HUES48 (cell line): ENCODE results near the gene MORN5.

Experiments
- H3K27ac ChIP-seq: one replicate; pipeline ENCODE4 v1.7.0; 2013; ENCODE audit warnings: low read depth, low read length, inconsistent platforms
- H3K27me3 ChIP-seq: 2 replicates; pipeline ENCODE4 v1.6.1; 2013; ENCODE audit warnings: mild to moderate bottlenecking, low read length; ENCODE audit not compliant: control insufficient read depth, insufficient read depth
- H3K36me3 ChIP-seq: 2 replicates; pipeline ENCODE4 v1.6.1; 2013; ENCODE audit warnings: low read length; ENCODE audit not compliant: control insufficient read depth, insufficient read depth
- H3K4me1 ChIP-seq: 2 replicates; pipeline ENCODE4 v1.6.1; 2013; ENCODE audit warnings: mild to moderate bottlenecking, low read length; ENCODE audit not compliant: control insufficient read depth, insufficient read depth
- H3K4me3 ChIP-seq: 2 replicates; pipeline ENCODE4 v1.5.1; 2013; ENCODE audit warnings: mild to moderate bottlenecking, low read depth, low read length
- H3K9ac ChIP-seq: 2 replicates; pipeline ENCODE4 v1.6.1; 2013; ENCODE audit warnings: mild to moderate bottlenecking, low read depth, low read length, moderate library complexity
- H3K9me3 ChIP-seq: 2 replicates; pipeline ENCODE4 v1.6.1; 2013; ENCODE audit warnings: low read length; ENCODE audit not compliant: control insufficient read depth, insufficient read depth

Gene MORN5

GRCh38 chr9:122193651-122194050 lies 33.9 kb downstream of the MORN5 start:
- no peak overlapping the region for H3K9ac ChIP-seq
- H3K36me3 ChIP-seq: no peaks in the 10 kb centered on the region
- H3K4me1 ChIP-seq: peaks cover 13% of the 10 kb centered on the region
- H3K9me3 ChIP-seq: no peaks in the 10 kb centered on the region
- no peak overlapping the region for H3K27ac ChIP-seq
- no peaks in the 10 kb centered on the region for H3K27me3 ChIP-seq
- no peak overlapping the region for H3K4me3 ChIP-seq

- Histone ChIP-seq H3K36me3 (no peaks in the 10 kb centered on the region), H3K27me3 (no peaks in the 10 kb centered on the region), H3K27ac (no peak overlapping the region), H3K4me3 (no peak overlapping the region), H3K9me3 (no peaks in the 10 kb centered on the region), H3K9ac (no peak overlapping the region), H3K4me1 (peaks cover 13% of the 10 kb centered on the region)
These were observed 36.2 kb downstream of the MORN5 start for GRCh38 chr9:122195875-122196274.

GRCh38 chr9:122197426-122197825 lies 37.7 kb downstream of the MORN5 start:
- no peaks in the 10 kb centered on the region for H3K9me3 ChIP-seq
- H3K4me3 ChIP-seq: no peak overlapping the region
- H3K9ac ChIP-seq: no peak overlapping the region

GRCh38 chr9:122197882-122198281 lies 38.2 kb downstream of the MORN5 start:
- no peak overlapping the region for H3K27ac ChIP-seq

More at GRCh38 chr9:122197426-122197825, 37.7 kb downstream of the MORN5 start:
- Histone ChIP-seq H3K36me3 (no peaks in the 10 kb centered on the region), H3K27ac (no peak overlapping the region), H3K4me1 (peaks cover 6% of the 10 kb centered on the region), H3K27me3 (no peaks in the 10 kb centered on the region)

GRCh38 chr9:122200960-122201595 lies 41.4 kb downstream of the MORN5 start:
- no peak overlapping the region for H3K9ac ChIP-seq
- no peak overlapping the region for H3K4me3 ChIP-seq
- H3K9me3 ChIP-seq: no peaks in the 10 kb centered on the region
- peaks cover 10% of the 10 kb centered on the region for H3K4me1 ChIP-seq
- H3K27ac ChIP-seq: no peak overlapping the region
- H3K27me3 ChIP-seq: no peaks in the 10 kb centered on the region
- H3K36me3 ChIP-seq: no peaks in the 10 kb centered on the region

More at GRCh38 chr9:122197882-122198281, 38.2 kb downstream of the MORN5 start:
- Histone ChIP-seq H3K27me3 (no peaks in the 10 kb centered on the region), H3K4me1 (0 out of 2 replicates have a peak, but pooled peaks cover 1% of the 10 kb centered on the region), H3K36me3 (no peaks in the 10 kb centered on the region), H3K4me3 (no peak overlapping the region), H3K9me3 (no peaks in the 10 kb centered on the region), H3K9ac (no peak overlapping the region)

- peaks cover 10% of the 10 kb centered on the region for H3K4me1 ChIP-seq
- no peak overlapping the region for H3K4me3 ChIP-seq
- no peaks in the 10 kb centered on the region for H3K9me3 ChIP-seq
- H3K27me3 ChIP-seq: no peaks in the 10 kb centered on the region
- no peak overlapping the region for H3K27ac ChIP-seq
- H3K36me3 ChIP-seq: no peaks in the 10 kb centered on the region
- no peak overlapping the region for H3K9ac ChIP-seq
These were observed 41.9 kb downstream of the MORN5 start for GRCh38 chr9:122201641-122202040.

- no peaks in the 10 kb centered on the region for H3K36me3 ChIP-seq
- no peaks in the 10 kb centered on the region for H3K9me3 ChIP-seq
- peaks cover 10% of the 10 kb centered on the region for H3K4me1 ChIP-seq
- no peak overlapping the region for H3K9ac ChIP-seq
- no peak overlapping the region for H3K27ac ChIP-seq
- no peaks in the 10 kb centered on the region for H3K27me3 ChIP-seq
- H3K4me3 ChIP-seq: no peak overlapping the region
These were observed 42.4 kb downstream of the MORN5 start for GRCh38 chr9:122202111-122202510.

GRCh38 chr9:122204055-122204454 lies 44.3 kb downstream of the MORN5 start:
- Histone ChIP-seq H3K27me3 (no peaks in the 10 kb centered on the region), H3K4me3 (no peak overlapping the region), H3K9me3 (no peaks in the 10 kb centered on the region), H3K36me3 (no peaks in the 10 kb centered on the region), H3K27ac (no peak overlapping the region), H3K9ac (no peak overlapping the region), H3K4me1 (peaks cover 10% of the 10 kb centered on the region)

- Histone ChIP-seq H3K4me1 (peaks cover 10% of the 10 kb centered on the region), H3K9ac (no peak overlapping the region), H3K4me3 (no peak overlapping the region), H3K9me3 (no peaks in the 10 kb centered on the region), H3K27ac (no peak overlapping the region), H3K27me3 (no peaks in the 10 kb centered on the region; the same call in 1 of the 2 replicates), H3K36me3 (no peaks in the 10 kb centered on the region)
These were observed 44.8 kb downstream of the MORN5 start for GRCh38 chr9:122204491-122204890.

- Histone ChIP-seq H3K9me3 (no peaks in the 10 kb centered on the region), H3K9ac (no peak overlapping the region), H3K27ac (no peak overlapping the region), H3K4me3 (no peak overlapping the region), H3K27me3 (no peaks in the 10 kb centered on the region; the same call in 1 of the 2 replicates), H3K36me3 (no peaks in the 10 kb centered on the region), H3K4me1 (peaks cover 10% of the 10 kb centered on the region)
These were observed 45.5 kb downstream of the MORN5 start for GRCh38 chr9:122205176-122205575.

- Histone ChIP-seq H3K27me3 (peaks cover 1% of the 10 kb centered on the region), H3K4me1 (peaks cover 10% of the 10 kb centered on the region), H3K9me3 (no peaks in the 10 kb centered on the region), H3K4me3 (no peak overlapping the region), H3K27ac (no peak overlapping the region), H3K9ac (no peak overlapping the region), H3K36me3 (no peaks in the 10 kb centered on the region)
These were observed 46.7 kb downstream of the MORN5 start for GRCh38 chr9:122206118-122207046.
